Femur (tissue), 1 donor: ENCODE measurements around the gene B3GNT3.
"Not testable (repeated sequence)": the region's sequence is repeated elsewhere in the genome, so short reads cannot be mapped to it uniquely, and the experiment has no call there.

Experiments used
- DNase-seq: peaks from one replicate; pipeline ENCODE4 v3.0.0-alpha.2; 2017

Gene B3GNT3

GRCh38 chr19:17797424-17798201, 2.7 kb downstream of the B3GNT3 start:
- DNase-seq = no peak

- DNase-seq = not testable (repeated sequence)
These were observed 3.7 kb downstream of the B3GNT3 start for GRCh38 chr19:17798599-17798998.

- DNase-seq = no peak
These were observed 7.4 kb downstream of the B3GNT3 start for GRCh38 chr19:17802137-17802858.

- no peak for DNase-seq
These were observed 8.4 kb downstream of the B3GNT3 start for GRCh38 chr19:17803264-17803896.

- no peak for DNase-seq
These were observed 10.5 kb downstream of the B3GNT3 start for GRCh38 chr19:17805427-17805826.

- DNase-seq = no peak
These were observed 12.0 kb downstream of the B3GNT3 start for GRCh38 chr19:17806945-17807344.

- DNase-seq = no peak
These were observed 12.9 kb downstream of the B3GNT3 start for GRCh38 chr19:17807731-17808316.

GRCh38 chr19:17811103-17811502, 16.2 kb downstream of the B3GNT3 start:
- DNase-seq = no peak

GRCh38 chr19:17811681-17812080, 16.7 kb downstream of the B3GNT3 start:
- DNase-seq = no peak

- DNase-seq = no peak
These were observed 17.2 kb downstream of the B3GNT3 start for GRCh38 chr19:17812099-17812498.

- DNase-seq = no peak
These were observed 22.9 kb downstream of the B3GNT3 start for GRCh38 chr19:17817668-17818363.

- DNase-seq = no peak
These were observed 26.3 kb downstream of the B3GNT3 start, which contains the start of gene INSL3 for GRCh38 chr19:17821190-17821589. INSL3 (minus strand) TSS chr19:17821519; CDS start chr19:17821506, 13 bp downstream.

- no peak for DNase-seq
These were observed 29.4 kb downstream of the B3GNT3 start for GRCh38 chr19:17824339-17824738.

- no peak for DNase-seq
These were observed 31.6 kb downstream of the B3GNT3 start for GRCh38 chr19:17826508-17827056.

- DNase-seq = peak; percentile 54
These were observed 35.1 kb downstream of the B3GNT3 start for GRCh38 chr19:17829855-17830566.

- peak; percentile 84 for DNase-seq
These were observed 35.9 kb downstream of the B3GNT3 start for GRCh38 chr19:17830567-17831418.

- DNase-seq = no peak
These were observed 36.5 kb downstream of the B3GNT3 start for GRCh38 chr19:17831419-17831888.

- no peak for DNase-seq
These were observed 37.7 kb downstream of the B3GNT3 start for GRCh38 chr19:17832443-17833208.

GRCh38 chr19:17834350-17835181, 39.6 kb downstream of the B3GNT3 start:
- no peak for DNase-seq
